Stimulated activated CD4-positive, alpha-beta T cell treated with anti-CD3 and anti-CD28 coated beads, Interleukin-15, amount 100 ng/mL, for 48 hours (primary cell): Measurements from ENCODE around the gene NXPE1.

Source experiments
- DNase-seq, 2 donors: peaks; one replicate each; pipeline ENCODE4 v3.0.0-alpha.2; 2020; ENCODE audit warnings: low read depth in 2 of 2

The NXPE1 gene

DNA sequence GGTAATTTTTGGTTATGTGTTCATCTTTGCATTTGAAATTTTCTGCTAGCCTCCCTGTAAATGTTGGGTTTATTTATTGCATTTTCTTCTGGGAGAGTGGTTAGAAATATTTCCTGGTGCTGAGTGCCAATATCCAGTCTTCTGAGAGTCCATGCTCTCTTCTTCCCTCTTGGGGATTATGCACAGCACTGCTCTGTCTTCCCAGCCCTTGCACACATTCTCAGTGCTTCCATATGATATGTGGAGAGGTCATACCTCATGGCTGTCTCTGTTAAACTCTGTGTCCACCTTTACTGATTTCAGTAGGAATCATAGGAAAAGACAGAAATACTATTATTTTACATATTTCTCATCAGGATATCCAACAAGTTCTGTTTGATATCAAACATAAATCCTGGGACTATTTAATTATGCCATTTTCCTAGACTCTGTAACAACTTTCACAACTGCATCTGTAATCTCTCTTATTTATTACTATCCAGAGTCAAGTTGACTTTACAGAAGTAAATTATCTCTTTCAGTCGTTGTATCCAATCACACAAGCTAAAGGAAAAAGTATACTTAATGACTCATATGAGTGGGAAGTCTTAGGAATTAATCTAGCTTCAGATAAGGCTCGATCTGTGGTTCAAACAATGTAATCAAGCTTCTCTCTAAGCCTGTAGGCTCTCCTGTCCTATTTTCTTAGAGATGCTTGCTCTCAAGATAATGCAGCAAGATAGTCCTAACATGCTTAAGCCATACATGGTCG lies 2.7 kb upstream of the NXPE1 start:
- no peak for DNase-seq

DNA sequence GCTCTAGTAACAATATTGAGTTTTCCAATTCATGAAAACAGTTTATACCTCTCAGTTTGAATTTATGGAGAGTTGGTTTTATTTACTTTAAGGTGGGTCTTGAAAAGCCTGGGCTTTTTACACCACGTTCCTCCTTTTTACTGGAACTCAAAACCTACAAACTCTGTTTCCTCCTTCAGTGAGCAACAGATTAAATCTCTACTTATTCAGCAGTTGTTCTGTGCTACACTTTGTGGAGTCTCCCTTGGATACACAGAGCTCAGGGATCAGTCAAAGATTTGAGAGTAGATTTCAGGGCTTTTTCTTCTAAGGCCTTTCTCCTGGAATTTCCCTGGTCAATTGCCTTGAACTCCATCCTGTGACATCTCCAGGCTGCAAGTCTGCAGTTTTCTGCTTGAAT lies 3.5 kb downstream of the NXPE1 start:
- no peak for DNase-seq

DNA sequence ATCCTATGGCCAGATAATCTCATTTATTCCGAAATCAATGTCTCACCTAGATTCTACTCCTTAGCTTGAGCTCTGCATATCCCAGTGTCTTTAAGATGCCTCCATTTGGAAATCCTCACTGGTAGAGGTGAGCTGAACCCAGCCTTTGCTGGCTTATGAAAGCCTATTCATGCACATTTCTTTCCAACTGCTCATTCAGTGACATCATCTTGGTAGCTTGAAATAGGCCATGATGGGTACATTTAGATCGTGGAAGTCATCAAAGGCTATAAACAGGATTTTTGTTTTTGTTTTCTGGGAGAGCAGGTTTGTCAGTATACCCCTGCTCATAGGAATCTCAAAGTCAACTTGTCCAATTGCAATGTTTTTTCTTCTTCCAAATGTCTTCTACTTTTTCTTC lies 6.0 kb downstream of the NXPE1 start:
- no peak for DNase-seq

DNA sequence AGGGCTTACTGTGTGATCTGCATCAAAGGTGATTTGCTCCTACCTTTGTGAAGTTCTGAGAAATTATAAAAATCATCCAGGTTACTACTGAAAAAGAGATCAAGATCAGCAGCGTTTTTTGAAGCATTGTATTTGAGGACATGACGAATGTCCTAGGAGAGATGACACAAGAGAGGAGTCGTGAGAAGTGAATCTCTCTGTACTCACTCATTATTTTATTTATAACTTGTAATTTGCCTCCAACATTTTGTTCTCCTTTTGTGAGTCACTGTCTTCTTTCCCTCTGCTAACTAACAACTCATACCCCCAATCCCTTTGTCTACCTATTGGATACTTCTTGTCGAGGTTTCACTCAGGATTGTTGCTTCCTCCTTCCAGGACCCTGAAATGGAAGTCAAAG lies 8.6 kb downstream of the NXPE1 start:
- no peak for DNase-seq

DNA sequence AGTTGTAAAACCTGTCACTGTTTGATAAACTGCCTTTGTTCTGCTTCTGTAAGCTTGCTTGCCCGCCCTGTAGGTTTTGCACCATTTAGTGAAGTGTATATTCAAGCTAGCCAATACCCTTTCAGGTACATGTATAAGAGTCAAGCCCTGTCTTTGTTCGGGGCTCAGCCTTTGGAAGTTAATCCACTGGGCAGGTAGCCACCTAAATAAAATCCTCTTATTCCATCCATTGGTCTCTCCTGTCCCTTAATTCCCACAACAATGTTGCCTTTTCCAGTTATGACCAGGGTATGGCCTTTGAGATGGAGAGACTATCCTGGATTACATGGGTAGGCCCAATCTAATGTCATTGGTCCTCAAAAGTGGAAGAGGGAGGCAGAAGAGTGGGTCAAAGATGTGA lies 34.0 kb downstream of the NXPE1 start:
- no peak for DNase-seq

DNA sequence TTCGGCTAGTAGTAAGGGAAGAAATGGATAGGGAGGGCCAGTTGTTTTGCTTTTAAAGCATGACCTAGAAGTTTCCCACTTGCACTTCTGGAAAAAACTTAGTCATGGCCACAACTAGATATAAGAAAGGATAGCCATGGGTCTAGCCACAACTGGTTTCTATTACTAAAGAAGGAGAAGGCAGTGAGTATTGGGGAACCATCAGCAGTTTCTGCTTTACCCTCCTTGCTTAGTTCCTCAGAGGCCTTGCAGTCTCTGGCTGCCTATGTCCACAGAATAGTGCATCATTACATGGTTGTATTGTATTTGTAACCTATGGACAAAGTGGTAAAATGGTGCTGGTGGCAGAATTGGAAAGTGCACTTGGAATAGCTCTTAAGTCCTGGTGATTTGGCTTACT lies 35.6 kb downstream of the NXPE1 start:
- no peak for DNase-seq

DNA sequence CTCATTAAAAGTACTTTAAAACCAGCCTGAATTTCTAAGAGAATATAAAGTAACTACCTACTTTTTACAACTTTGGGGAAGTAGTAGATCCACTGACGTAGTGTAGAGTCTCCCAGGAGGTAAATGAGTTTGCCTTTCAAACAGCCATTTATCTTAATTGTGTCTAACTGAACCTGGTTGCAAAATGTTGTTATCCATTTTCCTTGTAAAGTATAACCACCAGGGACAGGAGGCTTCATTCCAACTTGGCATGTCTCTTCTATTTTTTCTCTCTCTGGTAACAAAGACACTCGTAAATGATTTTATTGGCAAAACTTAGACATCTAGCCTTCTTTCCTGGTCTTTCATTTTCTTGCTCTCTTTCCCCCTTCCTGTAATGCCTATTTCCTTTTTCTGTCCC lies 36.9 kb downstream of the NXPE1 start:
- DNase-seq: no peak

DNA sequence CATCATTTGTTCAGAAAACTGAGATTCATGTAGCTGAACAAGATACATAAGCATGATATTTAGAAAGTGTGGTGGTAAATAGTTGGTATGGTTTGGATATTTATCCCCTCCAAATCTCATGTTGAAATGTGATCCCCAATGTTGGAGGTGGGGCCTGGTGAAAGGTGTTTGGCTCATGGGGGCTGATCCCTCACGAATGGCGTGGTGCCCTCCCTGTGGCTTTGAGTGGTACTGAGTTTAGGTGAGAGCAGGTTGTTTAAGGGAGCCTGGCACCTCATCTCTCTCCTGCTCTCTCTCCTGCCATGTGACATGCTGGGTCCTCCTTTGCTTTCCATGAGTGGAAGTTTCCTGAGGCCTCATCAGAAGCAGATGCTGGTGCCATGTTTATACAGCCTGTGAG lies 48.1 kb downstream of the NXPE1 start:
- DNase-seq: no peak

DNA sequence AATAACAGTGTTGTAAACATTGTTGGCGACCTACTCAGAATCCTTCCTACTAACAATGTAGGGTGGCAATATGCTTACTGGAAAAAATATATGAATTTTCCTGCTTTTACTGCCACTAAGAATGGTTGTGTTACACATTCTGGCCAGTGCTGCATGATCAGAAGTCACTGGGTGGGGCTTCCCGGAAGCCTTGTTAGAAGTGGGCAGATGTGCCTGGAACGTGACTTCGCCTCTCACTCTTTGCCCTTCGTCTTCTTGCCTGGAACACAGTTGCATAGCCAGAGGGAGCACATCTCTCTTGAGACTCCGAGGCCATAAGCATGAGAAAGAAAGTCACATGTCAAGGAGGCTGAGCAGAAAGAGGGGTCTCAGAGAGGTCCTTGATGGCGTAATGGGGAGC lies 48.6 kb downstream of the NXPE1 start:
- no peak for DNase-seq

DNA sequence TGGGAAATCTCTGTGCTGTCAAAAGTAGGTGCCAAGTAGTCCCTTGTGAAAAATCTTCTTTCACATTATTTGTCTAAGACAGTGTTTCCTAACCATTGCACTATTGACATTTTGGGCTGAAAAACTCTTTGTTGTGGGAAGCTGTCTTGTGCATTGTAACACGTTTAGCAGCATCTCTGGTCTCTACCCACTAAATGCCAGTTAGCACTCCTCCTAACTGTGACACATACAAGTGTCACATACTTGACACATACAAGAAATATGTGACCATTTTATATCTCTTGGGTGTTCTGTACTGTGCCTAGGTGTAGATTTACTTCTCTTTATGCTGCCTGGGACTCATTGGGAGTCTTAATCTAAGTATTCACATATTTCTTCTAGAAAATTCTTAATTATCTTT lies 57.8 kb downstream of the NXPE1 start:
- DNase-seq: no peak

DNA sequence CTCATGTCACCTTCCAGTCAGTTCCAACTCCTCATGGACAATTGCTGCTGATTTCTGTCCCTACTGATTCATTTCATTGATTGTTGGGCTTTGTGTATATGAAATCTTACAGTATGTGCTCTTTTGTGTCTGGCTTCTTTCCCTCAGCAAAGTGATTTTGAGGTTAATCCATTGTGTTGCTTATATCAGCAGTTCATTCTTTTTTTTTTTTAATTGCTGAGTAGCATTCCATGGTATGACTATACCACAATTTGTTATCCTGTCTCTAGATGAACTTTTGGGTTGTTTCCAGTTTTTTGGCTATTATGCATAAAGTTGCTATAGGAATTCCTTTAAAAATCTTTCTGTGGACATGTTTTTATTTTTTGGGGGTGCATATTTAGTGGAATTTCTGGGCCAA lies 59.9 kb downstream of the NXPE1 start:
- no peak for DNase-seq

DNA sequence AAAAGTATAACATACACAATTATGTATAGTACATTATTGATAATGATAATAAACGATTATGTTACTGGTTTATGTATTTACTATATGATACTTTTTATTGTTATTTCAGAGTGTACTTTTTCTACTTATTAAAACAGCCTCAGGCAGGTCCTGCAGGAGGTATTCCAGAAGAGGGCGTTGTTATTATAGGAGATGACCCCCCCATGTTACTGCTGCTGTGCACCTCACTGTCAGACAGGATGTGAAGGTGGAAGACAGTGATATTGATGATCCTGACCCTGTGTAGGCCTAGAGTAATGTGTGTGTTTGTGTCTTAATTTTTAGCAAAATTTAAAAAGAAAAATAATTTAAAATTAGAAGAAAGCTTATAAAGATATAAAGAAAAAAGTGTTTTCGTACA lies 62.8 kb downstream of the NXPE1 start:
- no peak for DNase-seq

DNA sequence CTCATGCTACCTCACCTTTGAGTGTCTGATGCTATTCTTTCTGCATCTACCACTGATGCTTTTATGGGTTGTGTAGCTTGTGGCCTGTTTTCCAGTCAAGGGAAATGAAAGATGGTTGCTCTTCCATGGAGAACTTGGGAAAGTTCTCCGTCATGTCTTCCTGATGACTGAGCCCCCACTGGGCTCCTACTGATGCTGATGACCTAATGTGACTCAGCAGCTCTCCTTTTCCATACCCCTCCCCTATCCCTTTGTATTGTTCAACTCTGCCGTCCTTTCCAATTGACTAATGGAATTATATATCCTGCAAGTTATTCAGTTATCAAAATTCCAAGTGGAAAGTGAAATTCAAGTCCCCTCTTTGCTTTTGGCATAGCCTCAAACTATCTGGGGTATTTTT lies 75.8 kb downstream of the NXPE1 start:
- no peak for DNase-seq

DNA sequence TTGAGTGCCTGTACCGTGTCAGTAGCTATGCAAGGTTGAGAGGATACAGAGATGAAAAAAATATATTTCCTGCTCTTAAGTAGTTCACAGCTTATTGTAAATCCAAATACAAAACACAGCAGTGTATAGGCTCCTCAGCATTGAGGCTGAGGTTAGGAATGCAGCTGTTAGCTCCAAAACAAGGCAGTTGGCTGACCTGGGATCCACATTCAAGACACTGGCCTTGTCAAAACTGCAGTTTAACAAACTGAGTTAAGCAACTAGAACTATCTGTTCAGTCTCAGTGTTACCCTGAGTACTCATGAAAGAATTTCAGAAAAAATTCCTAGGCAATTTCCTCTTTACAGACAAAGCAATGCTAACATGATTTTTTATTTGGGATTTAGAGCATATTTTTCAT lies 77.6 kb downstream of the NXPE1 start:
- no peak for DNase-seq

DNA sequence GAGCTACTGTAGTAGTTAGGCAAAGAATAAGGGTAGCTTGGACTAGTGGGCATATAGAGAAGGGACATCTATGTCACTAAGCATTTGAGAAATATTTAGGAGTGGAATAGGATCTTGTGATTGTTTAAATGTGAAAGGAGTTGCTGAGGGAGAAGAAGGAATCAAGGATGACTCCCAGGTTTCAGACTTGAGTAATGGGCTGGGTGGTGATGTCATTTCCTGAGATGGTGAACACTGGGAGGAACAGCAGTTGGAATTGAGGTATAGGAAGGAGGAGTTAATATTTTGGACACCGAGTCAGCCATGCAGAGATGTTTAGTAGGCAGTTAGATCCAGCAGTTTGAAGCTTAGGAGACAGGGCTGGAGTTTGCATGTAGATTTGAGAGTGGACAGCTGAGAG lies 80.3 kb downstream of the NXPE1 start:
- no peak for DNase-seq

DNA sequence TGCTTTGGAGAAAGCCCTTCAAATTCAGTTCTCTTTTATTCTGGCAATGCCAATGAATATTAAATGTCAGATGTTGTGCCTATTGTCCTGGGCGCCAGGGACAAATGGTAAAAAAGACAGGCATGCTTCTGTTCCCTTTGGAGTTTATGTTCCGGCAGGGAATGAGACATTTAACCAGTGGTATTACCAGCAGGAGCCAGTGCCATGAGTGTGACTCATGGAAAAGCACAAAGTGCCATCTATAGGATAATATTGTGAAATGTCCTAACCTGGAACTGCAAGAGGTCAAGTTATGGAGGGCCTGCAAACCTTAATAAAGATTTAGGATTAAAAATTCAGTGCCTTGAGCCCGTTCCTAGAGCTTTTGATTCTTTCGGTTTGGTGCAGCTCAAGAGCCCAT lies 80.9 kb downstream of the NXPE1 start:
- no peak for DNase-seq

DNA sequence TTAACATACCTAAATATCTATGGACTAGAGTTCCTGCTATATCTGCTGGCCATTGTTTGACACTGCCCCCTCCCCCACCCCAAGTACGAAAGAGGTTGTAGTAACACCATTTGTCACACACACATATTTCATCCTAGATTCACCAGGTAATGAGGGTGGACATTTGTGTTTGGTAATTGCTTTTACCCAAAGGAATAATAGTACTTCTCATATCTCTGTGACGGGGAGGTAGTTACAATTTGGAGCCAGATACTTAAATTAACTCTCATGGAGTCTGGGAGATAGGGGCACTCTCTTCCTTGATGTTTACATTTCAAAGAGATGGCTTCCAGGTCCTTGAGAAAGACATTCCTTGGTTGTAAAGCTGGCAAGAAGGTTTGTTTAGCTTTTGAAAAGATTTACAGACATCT lies 81.7 kb downstream of the NXPE1 start:
- no peak for DNase-seq

DNA sequence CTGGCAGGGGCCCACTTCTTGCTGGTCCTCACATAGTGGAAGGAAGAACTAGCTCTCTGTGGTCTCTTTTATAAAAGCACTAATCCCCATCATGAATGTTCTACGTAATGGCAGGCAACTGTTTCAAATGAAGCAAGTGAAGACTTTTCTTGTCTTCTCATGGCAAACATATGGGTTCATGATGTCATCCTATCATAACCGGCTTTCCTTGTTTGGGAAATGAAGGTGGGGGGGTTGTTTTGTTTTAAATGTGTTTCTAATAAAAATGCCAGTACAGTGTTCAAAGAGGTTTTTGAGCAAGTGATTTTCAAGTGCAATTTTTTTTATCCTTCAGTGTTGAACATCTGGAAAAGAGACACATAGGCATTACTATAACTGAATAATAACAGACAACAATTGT lies 87.0 kb downstream of the NXPE1 start:
- no peak for DNase-seq
